Mesenchymal stem cell (in vitro differentiated cells and primary cell): Measurements from ENCODE around the gene KLK8.

Source experiments
- DNase-seq: peaks from one replicate; pipeline ENCODE4 v3.0.0-alpha.2; 2013
- H2AFZ ChIP-seq: one replicate; pipeline ENCODE4 v1.6.1; 2013; ENCODE audit warnings: low read depth, mild to moderate bottlenecking, control low read depth, inconsistent platforms, low read length, moderate library complexity
- H2AK5ac ChIP-seq: 2 replicates; pipeline ENCODE4 v1.6.1; 2013; ENCODE audit warnings: low read length, moderate library complexity, mild to moderate bottlenecking, inconsistent platforms; ENCODE audit not compliant: severe bottlenecking
- H2BK120ac ChIP-seq: one replicate; pipeline ENCODE4 v1.6.1; 2013; ENCODE audit warnings: low read depth, mild to moderate bottlenecking, inconsistent platforms, low read length, moderate library complexity
- H2BK12ac ChIP-seq, 2 experiments: one replicate each; pipeline ENCODE4 v1.6.1; 2013; ENCODE audit warnings: inconsistent platforms in 2 of 2, low read length in 2 of 2, mild to moderate bottlenecking in 2 of 2, moderate library complexity in 2 of 2, control low read depth in 1 of 2
- H2BK15ac ChIP-seq: one replicate; pipeline ENCODE4 v1.6.1; 2013; ENCODE audit warnings: mild to moderate bottlenecking, low read depth, inconsistent platforms; ENCODE audit not compliant: poor library complexity, severe bottlenecking
- H2BK5ac ChIP-seq: 2 replicates; pipeline ENCODE4 v1.6.1; 2013; ENCODE audit warnings: low read depth, mild to moderate bottlenecking, low read length, control low read depth, inconsistent platforms; ENCODE audit not compliant: poor library complexity, severe bottlenecking
- H3K14ac ChIP-seq, 2 experiments: one replicate each; pipeline ENCODE4 v1.6.1; 2013; ENCODE audit warnings: inconsistent platforms in 2 of 2, low read length in 2 of 2, control low read depth in 1 of 2, mild to moderate bottlenecking in 1 of 2, moderate library complexity in 1 of 2
- H3K18ac ChIP-seq, 2 experiments: one replicate each; pipeline ENCODE4 v1.6.1; 2013; ENCODE audit warnings: inconsistent platforms in 2 of 2, low read length in 2 of 2, control low read depth in 1 of 2, low read depth in 1 of 2, mild to moderate bottlenecking in 1 of 2
- H3K23ac ChIP-seq, 2 experiments: one replicate each; pipeline ENCODE4 v1.6.1; 2013; ENCODE audit warnings: inconsistent platforms in 2 of 2, low read length in 2 of 2, mild to moderate bottlenecking in 2 of 2, moderate library complexity in 2 of 2, control low read depth in 1 of 2
- H3K27ac ChIP-seq: 2 replicates; pipeline ENCODE4 v1.5.1; 2013; ENCODE audit warnings: mild to moderate bottlenecking, moderate library complexity, low read length, control low read depth, inconsistent platforms; ENCODE audit not compliant: poor library complexity, severe bottlenecking
- H3K27me3 ChIP-seq, 2 experiments: 2 replicates each; pipeline versions ENCODE4 v1.6.1 to v1.7.0; 2013; ENCODE audit warnings: low read length in 2 of 2, mild to moderate bottlenecking in 2 of 2, moderate library complexity in 2 of 2, control low read depth in 1 of 2, inconsistent platforms in 1 of 2; ENCODE audit not compliant: control insufficient read depth in 1 of 2, insufficient read depth in 1 of 2
- H3K36me3 ChIP-seq, 2 experiments: 2 replicates each; pipeline versions ENCODE4 v1.6.1 to v1.7.0; 2013; ENCODE audit warnings: low read length in 2 of 2, control low read depth in 1 of 2, inconsistent platforms in 1 of 2, low read depth in 1 of 2, mild to moderate bottlenecking in 1 of 2; ENCODE audit not compliant: insufficient read depth in 2 of 2, control insufficient read depth in 1 of 2
- H3K4ac ChIP-seq, 2 experiments: one replicate each; pipeline ENCODE4 v1.6.1; 2013; ENCODE audit warnings: inconsistent platforms in 2 of 2, low read length in 2 of 2, mild to moderate bottlenecking in 2 of 2, moderate library complexity in 2 of 2, control low read depth in 1 of 2, low read depth in 1 of 2
- H3K4me1 ChIP-seq: 2 replicates; pipeline ENCODE4 v1.6.1; 2013; ENCODE audit warnings: low read depth, low read length, control low read depth; ENCODE audit not compliant: control insufficient read depth, insufficient read depth
- H3K4me2 ChIP-seq: 2 replicates; pipeline ENCODE4 v1.6.1; 2013; ENCODE audit warnings: low read length, mild to moderate bottlenecking, inconsistent platforms; ENCODE audit not compliant: poor library complexity, severe bottlenecking
- H3K4me3 ChIP-seq, 2 experiments: 2 replicates each; pipeline versions ENCODE4 v1.5.1 to v1.7.0; 2013; ENCODE audit warnings: low read length in 2 of 2, mild to moderate bottlenecking in 2 of 2, control low read depth in 1 of 2, low read depth in 1 of 2; ENCODE audit not compliant: insufficient read depth in 1 of 2
- H3K79me1 ChIP-seq: replicated peaks from 2 replicates; pipeline ENCODE4 v1.6.1; 2013; ENCODE audit warnings: mild to moderate bottlenecking, control low read depth, low read length, inconsistent platforms; ENCODE audit not compliant: poor library complexity, severe bottlenecking
- H3K9ac ChIP-seq: 2 replicates; pipeline ENCODE4 v1.7.0; 2013; ENCODE audit warnings: mild to moderate bottlenecking, low read length, moderate library complexity
- H3K9me3 ChIP-seq: 2 replicates; pipeline ENCODE4 v1.7.0; 2013; ENCODE audit warnings: mild to moderate bottlenecking, low read length; ENCODE audit not compliant: control insufficient read depth
- H4K8ac ChIP-seq: one replicate; pipeline ENCODE4 v1.6.1; 2013; ENCODE audit warnings: inconsistent platforms, mild to moderate bottlenecking, low read length, moderate library complexity
- H4K91ac ChIP-seq: one replicate; pipeline ENCODE4 v1.6.1; 2013; ENCODE audit warnings: mild to moderate bottlenecking, low read length, inconsistent platforms
- WGBS: methylation state at CpG from one replicate; pipeline ENCODE4 v1.1.7; 2013; ENCODE audit warnings: mixed read lengths; 5-methylcytosine and 5-hydroxymethylcytosine counted together

The KLK8 gene

DNA sequence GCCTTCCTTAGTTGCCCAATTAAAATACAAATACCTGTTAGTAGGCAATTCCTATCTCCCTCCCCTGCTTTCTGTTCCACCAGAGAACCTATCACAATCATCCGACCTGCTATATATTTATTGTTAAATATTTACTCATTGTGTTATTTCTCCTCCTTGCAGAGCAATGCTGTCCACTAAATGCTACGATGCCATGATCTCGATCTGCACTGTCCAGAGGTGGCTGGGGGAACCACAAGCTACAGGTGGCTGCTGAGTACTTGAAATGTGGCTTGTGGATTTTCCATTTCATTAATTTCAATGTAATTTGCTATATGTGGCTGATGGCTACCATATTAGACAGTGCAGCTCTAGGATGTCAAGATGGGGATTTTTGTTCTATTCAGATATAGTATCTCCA, 37.1 kb downstream of the KLK8 start:
- Histone ChIP-seq H3K9me3 (no peaks in the 10 kb centered on the region), H2AFZ (no peak overlapping the region), H2BK15ac (no peak overlapping the region), H3K4me1 (no peaks in the 10 kb centered on the region), H2BK12ac (no peak overlapping the region), H4K91ac (no peak overlapping the region), H3K27ac (no peak overlapping the region), H3K4me2 (no peak overlapping the region), H3K79me1 (no peaks in the 10 kb centered on the region), H3K14ac (no peak overlapping the region), H4K8ac (no peak overlapping the region), H2BK5ac (no peak overlapping the region), H3K4ac (no peak overlapping the region), H3K36me3 (no peaks in the 10 kb centered on the region), H3K4me3 (no peak overlapping the region), H3K23ac (no peak overlapping the region), H2AK5ac (no peak overlapping the region), H2BK120ac (no peak overlapping the region), H3K18ac (no peak overlapping the region), H3K27me3 (peaks cover 0 to 26% of the 10 kb centered on the region in 2 experiments), H3K9ac (no peak overlapping the region)
- WGBS: 64% methylated on average over 2 of the region's 3 CpGs
- no peak for DNase-seq

GRCh38 chr19:50963381-50963780, 38.0 kb downstream of the KLK8 start:
- Histone ChIP-seq H4K8ac (no peak overlapping the region), H2BK15ac (no peak overlapping the region), H3K4me3 (no peak overlapping the region), H3K18ac (no peak overlapping the region), H3K23ac (no peak overlapping the region), H3K4me1 (no peaks in the 10 kb centered on the region), H3K4ac (no peak overlapping the region), H3K9ac (no peak overlapping the region), H3K79me1 (no peaks in the 10 kb centered on the region), H3K9me3 (no peaks in the 10 kb centered on the region), H2BK5ac (no peak overlapping the region), H2AK5ac (no peak overlapping the region), H3K27ac (no peak overlapping the region), H3K27me3 (peaks cover 0 to 26% of the 10 kb centered on the region in 2 experiments), H3K36me3 (no peaks in the 10 kb centered on the region), H4K91ac (no peak overlapping the region), H2AFZ (no peak overlapping the region), H3K4me2 (no peak overlapping the region), H3K14ac (no peak overlapping the region), H2BK120ac (no peak overlapping the region), H2BK12ac (no peak overlapping the region)
- WGBS: 75% methylated on average over 6 of the region's 6 CpGs
- DNase-seq: no peak

DNA sequence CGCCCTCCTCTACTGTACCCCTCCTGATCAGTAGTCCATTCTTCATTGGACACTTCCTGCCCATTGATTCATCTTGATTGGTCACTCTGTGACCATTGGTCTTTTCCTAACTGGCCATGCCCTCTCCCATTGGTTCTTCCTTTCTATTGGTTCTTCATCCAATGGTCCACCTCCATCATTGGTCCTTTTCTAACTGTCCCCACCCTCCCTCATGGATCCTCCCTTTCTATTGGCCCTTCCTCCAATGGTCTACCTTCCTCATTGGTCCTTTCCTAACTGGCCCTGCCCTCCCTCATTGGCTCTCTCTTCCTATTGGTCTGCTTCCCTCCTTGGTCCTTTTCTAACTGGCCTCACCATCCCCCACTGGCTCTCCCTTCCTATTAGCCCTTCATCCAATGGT, 39.2 kb downstream of the KLK8 start:
- Histone ChIP-seq H3K27me3 (peaks cover 0 to 20% of the 10 kb centered on the region in 2 experiments), H2AK5ac (no peak overlapping the region), H3K9ac (no peak overlapping the region), H2BK120ac (no peak overlapping the region), H3K36me3 (no peaks in the 10 kb centered on the region), H3K4me1 (no peaks in the 10 kb centered on the region), H3K4ac (no peak overlapping the region), H3K23ac (no peak overlapping the region), H4K8ac (no peak overlapping the region), H4K91ac (no peak overlapping the region), H3K14ac (no peak overlapping the region), H2BK5ac (no peak overlapping the region), H3K18ac (no peak overlapping the region), H3K4me2 (no peak overlapping the region), H2AFZ (no peak overlapping the region), H2BK12ac (no peak overlapping the region), H3K27ac (no peak overlapping the region), H3K4me3 (no peak overlapping the region), H2BK15ac (no peak overlapping the region), H3K9me3 (no peaks in the 10 kb centered on the region), H3K79me1 (no peaks in the 10 kb centered on the region)
- WGBS: 77% methylated on average over 1 of the region's 1 CpG
- no peak for DNase-seq

DNA sequence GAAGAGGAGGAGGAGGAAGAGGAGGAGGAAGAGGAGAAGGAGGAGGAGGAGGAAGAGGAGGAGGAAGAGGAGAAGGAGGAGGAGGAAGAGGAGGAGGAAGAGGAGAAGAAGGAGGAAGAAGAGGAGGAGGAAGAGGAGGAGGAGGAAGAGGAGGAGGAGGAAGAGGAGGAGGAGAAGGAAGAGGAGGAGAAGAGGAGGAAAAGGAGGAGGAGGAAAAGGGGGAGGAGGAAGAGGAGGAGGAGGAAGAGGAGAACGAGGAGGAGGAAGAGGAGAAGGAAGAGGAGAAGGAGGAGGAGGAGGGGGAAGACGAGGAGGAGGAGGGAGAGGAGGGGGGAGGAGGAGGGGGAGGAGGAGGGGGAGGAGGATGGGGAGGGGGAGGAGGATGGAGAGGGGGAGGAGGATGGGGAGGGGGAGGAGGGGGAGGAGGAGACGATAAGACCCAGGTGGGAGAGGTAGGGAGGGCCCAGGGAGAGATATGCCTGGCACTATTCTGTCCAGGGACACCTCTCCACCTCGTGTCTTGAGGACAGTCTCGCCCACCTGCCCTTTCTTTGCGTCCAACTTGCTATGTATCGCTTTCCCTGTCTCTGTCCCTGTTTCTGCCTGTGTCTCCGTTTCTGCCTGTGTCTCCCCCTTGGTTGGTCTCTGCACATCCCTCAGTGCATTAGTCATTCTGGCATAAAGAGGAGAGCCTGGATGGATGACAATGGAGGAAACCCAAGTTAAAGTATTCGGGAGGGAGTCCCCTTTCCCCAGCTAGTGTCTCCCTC, 41.5 kb downstream of the KLK8 start:
- H2BK5ac ChIP-seq: no peak overlapping the region
- no peaks in the 10 kb centered on the region for H3K79me1 ChIP-seq
- H3K4ac ChIP-seq: no peak overlapping the region
- H4K8ac ChIP-seq: no peak overlapping the region
- no peaks in the 10 kb centered on the region for H3K36me3 ChIP-seq
- H3K14ac ChIP-seq: no peak overlapping the region
- H2AFZ ChIP-seq: no peak overlapping the region
- no peak overlapping the region for H4K91ac ChIP-seq
- H3K18ac ChIP-seq: no peak overlapping the region
- H3K4me2 ChIP-seq: no peak overlapping the region
- no peak overlapping the region for H3K9ac ChIP-seq
- no peak overlapping the region for H2BK12ac ChIP-seq
- H3K9me3 ChIP-seq: no peaks in the 10 kb centered on the region
- H3K4me3 ChIP-seq: no peak overlapping the region
- H2BK120ac ChIP-seq: no peak overlapping the region
- WGBS: 72% methylated on average over 6 of the region's 9 CpGs
- H3K27me3 ChIP-seq: peaks cover 0 to 9% of the 10 kb centered on the region in 2 experiments
- H3K27ac ChIP-seq: no peak overlapping the region
- no peak overlapping the region for H2AK5ac ChIP-seq
- no peak for DNase-seq
- H3K4me1 ChIP-seq: no peaks in the 10 kb centered on the region
- H2BK15ac ChIP-seq: no peak overlapping the region
- H3K23ac ChIP-seq: no peak overlapping the region
